Activated CD8-positive, alpha-beta memory T cell treated with anti-CD3 and anti-CD28 coated beads, Interleukin-2, amount 10 ng/mL, durations not matched to agents 7 days and 5 days (primary cell): Measurements from ENCODE around the gene CDC20. TPM values are rescaled to one million over a fixed set of nuclear protein-coding genes. Genes with fewer than 3 reads are reported as not detected.
A peak's percentile ranks its signal among the peaks of the same experiment; 100 is the strongest.

Experiments used
- ATAC-seq: fragments of 150-1000 bp; cut with Tn5 transposase; one replicate; pipeline ENCODE4 v1.10.0; 2021; ENCODE audit warnings: moderate library complexity
- CTCF ChIA-PET: fragments of 350-600 bp; sonication (Branson Sonifier 250); formaldehyde crosslinking; loops from one replicate; lab custom pipeline; 2021; ENCODE audit warnings: antibody characterized with exemption; lab: Charles Lee
- DNase-seq: peaks from one replicate; pipeline ENCODE4 v3.0.0-alpha.2; 2020
- H3K27ac Mint-ChIP-seq: one replicate; pipeline ENCODE4 v1.8.0; 2021; ENCODE audit warnings: mild to moderate bottlenecking, mixed read lengths
- H3K27me3 Mint-ChIP-seq: one replicate; pipeline ENCODE4 v1.8.0; 2021; ENCODE audit warnings: mixed read lengths
- H3K36me3 Mint-ChIP-seq: one replicate; pipeline ENCODE4 v1.8.0; 2021; ENCODE audit warnings: mild to moderate bottlenecking, mixed read lengths
- H3K4me1 Mint-ChIP-seq: one replicate; pipeline ENCODE4 v1.8.0; 2021; ENCODE audit warnings: mixed read lengths
- H3K4me3 Mint-ChIP-seq: one replicate; pipeline ENCODE4 v1.8.0; 2021; ENCODE audit warnings: mild to moderate bottlenecking, moderate library complexity, mixed read lengths
- H3K9me3 Mint-ChIP-seq: one replicate; pipeline ENCODE4 v1.8.0; 2022; ENCODE audit warnings: low read depth, mixed read lengths
- total RNA-seq, 2 experiments: library from RNA; stranded (reverse); gene quantifications; one replicate each; pipeline ENCODE4 v1.2.3, GENCODE V29; 2021

CDC20 gene
- total RNA-seq, 2 experiments from 2014 or later, result 188 to 194 TPM

DNA sequence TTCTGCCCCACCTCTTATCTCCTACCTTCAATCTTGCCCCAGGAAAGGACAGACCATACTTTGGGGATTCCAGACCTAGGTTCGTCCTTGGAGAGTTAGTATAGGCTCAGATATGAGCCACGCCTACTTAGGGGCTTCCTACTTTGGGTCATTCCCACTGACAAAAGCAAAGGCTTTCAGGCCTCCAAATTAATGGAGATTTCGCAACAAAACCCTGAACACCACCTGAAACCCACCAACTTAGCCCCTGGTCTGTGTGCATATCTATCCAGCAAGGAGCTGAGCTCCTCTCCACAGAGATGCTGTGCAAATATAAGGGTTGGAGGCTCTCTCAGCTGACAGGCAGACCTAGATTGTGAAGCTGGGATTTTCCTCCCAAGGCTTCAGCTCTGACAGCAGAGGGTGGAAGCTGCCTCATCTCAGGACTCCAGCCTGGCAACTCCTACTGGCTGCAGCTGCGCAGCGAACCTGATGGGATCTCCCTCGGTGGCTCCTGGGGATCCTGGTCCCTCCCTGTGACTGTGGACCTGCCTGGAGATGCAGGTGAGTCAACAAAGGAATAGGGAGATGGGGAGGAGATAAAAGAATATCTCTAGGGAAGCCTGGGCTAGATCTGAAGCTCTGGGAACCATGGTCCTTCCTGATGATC, 19.1 kb upstream of the CDC20 start:
- H3K9me3 Mint-ChIP-seq, result no peaks in the 10 kb centered on the region
- CTCF ChIA-PET, result interaction anchor here (1.1 to 1.5 kb wide), 2 partner anchors 11 to 113 kb away, joined by 3 to 5 read pairs; no protein-coding TSS in a partner anchor

DNA sequence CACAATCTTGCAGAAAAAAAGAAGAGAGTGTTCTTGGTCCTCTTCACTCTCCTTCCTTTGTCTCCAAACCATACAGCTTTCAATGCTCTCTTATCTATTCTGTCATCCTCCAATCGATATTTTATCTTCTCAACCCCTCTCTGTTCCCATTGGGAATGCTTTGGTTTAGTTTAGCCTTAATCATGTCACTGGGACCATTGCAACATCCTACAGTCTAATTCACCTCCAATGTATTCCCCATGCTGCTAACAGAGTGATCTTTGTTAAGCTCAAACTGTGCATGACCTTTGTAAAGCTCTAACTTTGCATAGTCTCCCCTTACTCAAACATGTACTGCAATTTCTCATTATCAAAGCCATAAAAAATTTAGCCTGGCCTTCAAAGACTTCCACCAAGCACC, 18.2 kb upstream of the CDC20 start:
- no peaks in the 10 kb centered on the region for H3K4me1 Mint-ChIP-seq
- ATAC-seq (no peak), DNase-seq (no peak)
- no peaks in the 10 kb centered on the region for H3K36me3 Mint-ChIP-seq
- no peak overlapping the region for H3K27ac Mint-ChIP-seq
- no peaks in the 10 kb centered on the region for H3K9me3 Mint-ChIP-seq
- no peaks in the 10 kb centered on the region for H3K27me3 Mint-ChIP-seq
- H3K4me3 Mint-ChIP-seq, result no peak overlapping the region
- CTCF ChIA-PET, result interaction anchor here (1.5 kb wide), 1 partner anchor 12 kb away, joined by 5 read pairs; no protein-coding TSS in a partner anchor

More for the DNA sequence above, 19.1 kb upstream of the CDC20 start:
- Mint-ChIP-seq H3K4me1 (no peaks in the 10 kb centered on the region), H3K36me3 (no peaks in the 10 kb centered on the region), H3K27me3 (no peaks in the 10 kb centered on the region), H3K4me3 (no peak overlapping the region), H3K27ac (no peak overlapping the region)
- ATAC-seq (no peak), DNase-seq (no peak)

DNA sequence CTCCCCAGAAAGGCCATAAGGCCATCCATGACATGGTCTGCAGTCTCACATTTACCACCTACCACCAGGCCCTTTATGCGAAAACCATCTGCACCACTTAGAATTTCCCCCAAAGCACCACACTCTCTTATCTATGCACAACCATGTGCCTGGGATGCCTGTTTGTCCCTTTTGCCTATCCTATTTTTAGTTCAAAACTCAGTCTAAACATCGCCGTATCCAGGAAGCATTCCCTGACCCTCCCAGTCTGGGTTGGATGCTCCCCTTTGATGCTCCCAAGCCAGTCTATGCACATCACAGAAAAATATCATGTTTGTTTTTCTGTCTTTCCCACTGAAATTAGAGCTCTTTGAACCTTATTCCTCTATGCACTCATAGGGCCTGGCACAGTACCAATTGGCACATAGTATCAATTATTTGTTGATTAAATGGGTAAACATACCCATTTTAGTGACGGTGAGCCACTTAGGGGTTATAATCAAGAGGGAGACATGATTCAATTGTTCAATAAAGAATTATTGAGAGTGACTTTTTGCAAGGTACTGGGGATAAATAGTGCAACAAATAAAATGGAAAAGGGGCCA, 14.4 kb upstream of the CDC20 start:
- no peak for ATAC-seq
- no peak overlapping the region for H3K27ac Mint-ChIP-seq
- CTCF ChIA-PET, result interaction anchor here (1.9 kb wide), 1 partner anchor 106 kb away, joined by 4 read pairs; no protein-coding TSS in a partner anchor
- H3K36me3 Mint-ChIP-seq, result no peaks in the 10 kb centered on the region
- H3K27me3 Mint-ChIP-seq, result peaks cover 2% of the 10 kb centered on the region
- H3K4me1 Mint-ChIP-seq, result peaks cover 2% of the 10 kb centered on the region
- H3K4me3 Mint-ChIP-seq, result no peak overlapping the region
- no peak for DNase-seq
- H3K9me3 Mint-ChIP-seq, result no peaks in the 10 kb centered on the region

DNA sequence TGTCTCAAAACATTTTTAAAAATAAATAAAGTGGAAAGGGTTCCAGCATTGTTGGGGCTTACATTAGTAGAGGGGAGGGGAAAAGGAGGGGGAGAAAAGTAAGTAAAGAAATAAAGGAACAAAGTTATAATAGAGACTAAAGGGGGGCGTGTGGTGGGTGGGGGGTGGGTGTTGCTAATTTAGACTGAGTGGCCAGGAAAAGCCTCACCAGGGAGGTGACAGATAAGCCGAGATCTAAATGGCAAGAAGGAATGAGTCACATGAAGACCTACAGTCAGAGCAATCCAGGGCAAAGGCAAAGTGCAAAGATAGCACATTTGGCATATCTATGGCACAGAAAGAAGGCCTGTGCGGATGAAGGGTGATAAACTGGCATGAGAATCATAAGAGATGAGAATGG, 13.7 kb upstream of the CDC20 start:
- Mint-ChIP-seq H3K27ac (no peak overlapping the region), H3K4me1 (peaks cover 6% of the 10 kb centered on the region), H3K4me3 (no peak overlapping the region), H3K27me3 (peaks cover 2% of the 10 kb centered on the region), H3K36me3 (no peaks in the 10 kb centered on the region), H3K9me3 (no peaks in the 10 kb centered on the region)
- CTCF ChIA-PET, result interaction anchor here (1.9 kb wide), 1 partner anchor 107 kb away, joined by 4 read pairs; no protein-coding TSS in a partner anchor
- ATAC-seq (no peak), DNase-seq (no peak)

DNA sequence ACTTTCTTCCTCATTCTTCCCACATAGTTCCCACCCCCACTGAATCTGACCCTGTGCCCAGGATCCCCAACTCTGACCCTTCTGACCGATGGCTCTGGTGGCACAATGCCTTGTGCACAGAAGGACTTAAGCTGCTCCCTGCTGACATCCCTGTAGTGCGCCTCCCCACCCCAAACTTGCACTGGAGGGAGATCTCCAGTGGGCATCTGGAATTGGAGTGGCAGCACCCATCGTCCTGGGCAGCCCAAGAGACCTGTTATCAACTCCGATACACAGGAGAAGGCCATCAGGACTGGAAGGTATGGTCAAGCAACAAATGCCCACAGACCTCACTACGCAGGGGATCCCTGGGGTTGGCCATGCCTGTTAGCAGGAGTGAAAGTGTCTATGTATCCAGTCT, 12.1 kb upstream of the CDC20 start:
- Mint-ChIP-seq H3K9me3 (no peaks in the 10 kb centered on the region), H3K4me1 (peaks cover 10% of the 10 kb centered on the region), H3K27ac (no peak overlapping the region), H3K27me3 (peaks cover 2% of the 10 kb centered on the region), H3K36me3 (no peaks in the 10 kb centered on the region), H3K4me3 (no peak overlapping the region)
- no peak for ATAC-seq
- DNase-seq, result no peak
- CTCF ChIA-PET, result interaction anchor here (1.0 kb wide), 1 partner anchor 12 kb away, joined by 3 read pairs; the partner anchor contains the start of gene CDC20

DNA sequence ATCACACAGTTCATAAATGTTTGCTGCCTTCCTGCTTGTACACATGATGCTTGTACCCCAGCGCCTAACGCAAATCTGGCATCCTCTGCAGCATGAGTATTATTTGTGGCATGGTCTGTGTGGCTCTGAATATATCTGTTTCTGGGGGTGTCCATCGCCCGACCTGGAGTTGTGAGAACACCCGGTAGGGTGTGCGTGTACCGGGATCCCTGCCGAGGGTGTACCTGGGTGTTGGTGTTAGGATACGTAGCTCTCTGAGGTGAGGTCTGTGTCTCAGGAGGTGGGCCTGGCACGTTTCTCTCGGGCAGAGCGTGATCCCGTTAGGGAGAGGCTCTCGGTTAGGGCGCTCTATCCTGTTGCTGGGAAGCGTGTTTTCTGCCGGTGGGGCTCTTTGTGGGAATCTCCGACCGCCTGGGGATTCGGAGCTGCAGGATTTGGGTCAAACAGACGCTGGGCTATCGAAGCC, 10.4 kb upstream of the CDC20 start:
- no peaks in the 10 kb centered on the region for H3K36me3 Mint-ChIP-seq
- H3K27me3 Mint-ChIP-seq, result peaks cover 2% of the 10 kb centered on the region
- ATAC-seq (no peak), DNase-seq (no peak)
- no peaks in the 10 kb centered on the region for H3K9me3 Mint-ChIP-seq
- H3K4me1 Mint-ChIP-seq, result peaks cover 10% of the 10 kb centered on the region
- no peak overlapping the region for H3K27ac Mint-ChIP-seq
- H3K4me3 Mint-ChIP-seq, result no peak overlapping the region
- CTCF ChIA-PET, result interaction anchor here (0.8 kb wide), 1 partner anchor 52 kb away, joined by 3 read pairs; no protein-coding TSS in a partner anchor

DNA sequence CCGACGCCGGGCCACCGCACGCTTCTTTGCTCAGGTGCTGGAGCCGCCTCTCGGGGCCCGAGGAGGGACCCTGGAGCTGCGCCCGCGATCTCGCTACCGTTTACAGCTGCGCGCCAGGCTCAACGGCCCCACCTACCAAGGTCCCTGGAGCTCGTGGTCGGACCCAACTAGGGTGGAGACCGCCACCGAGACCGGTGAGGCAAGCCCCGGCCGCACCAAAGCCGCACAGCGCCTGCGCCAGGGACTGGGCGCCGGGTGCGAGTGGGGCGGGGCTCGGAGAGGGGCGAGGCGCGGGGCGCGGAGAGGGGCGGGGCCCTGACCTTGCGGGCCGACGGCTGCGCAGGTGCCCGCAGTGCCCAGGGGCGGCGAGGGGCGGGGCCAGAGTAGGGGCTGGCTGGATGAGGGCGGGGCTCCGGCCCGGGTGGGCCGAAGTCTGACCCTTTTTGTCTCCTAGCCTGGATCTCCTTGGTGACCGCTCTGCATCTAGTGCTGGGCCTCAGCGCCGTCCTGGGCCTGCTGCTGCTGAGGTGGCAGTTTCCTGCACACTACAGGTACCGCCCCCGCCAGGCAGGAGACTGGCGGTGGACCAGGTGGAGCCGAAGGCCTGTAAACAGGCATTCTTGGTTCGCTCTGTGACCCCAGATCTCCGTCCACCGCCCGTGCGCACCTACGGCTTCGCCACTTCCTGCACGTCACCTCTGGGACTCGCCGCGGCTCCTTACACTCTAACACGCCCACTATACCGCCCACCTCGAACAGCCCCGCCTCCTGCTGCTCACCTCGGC, 9.8 kb upstream of the CDC20 start:
- ATAC-seq, result peak; percentile 88
- Mint-ChIP-seq H3K27me3 (peaks cover 2% of the 10 kb centered on the region), H3K36me3 (no peaks in the 10 kb centered on the region), H3K27ac (peak overlapping the region; percentile 80), H3K4me1 (peaks cover 10% of the 10 kb centered on the region), H3K4me3 (peak overlapping the region; percentile 74), H3K9me3 (no peaks in the 10 kb centered on the region)
- peak; percentile 83 for DNase-seq
- CTCF ChIA-PET, result interaction anchor here (0.8 kb wide), 1 partner anchor 51 kb away, joined by 3 read pairs; no protein-coding TSS in a partner anchor

DNA sequence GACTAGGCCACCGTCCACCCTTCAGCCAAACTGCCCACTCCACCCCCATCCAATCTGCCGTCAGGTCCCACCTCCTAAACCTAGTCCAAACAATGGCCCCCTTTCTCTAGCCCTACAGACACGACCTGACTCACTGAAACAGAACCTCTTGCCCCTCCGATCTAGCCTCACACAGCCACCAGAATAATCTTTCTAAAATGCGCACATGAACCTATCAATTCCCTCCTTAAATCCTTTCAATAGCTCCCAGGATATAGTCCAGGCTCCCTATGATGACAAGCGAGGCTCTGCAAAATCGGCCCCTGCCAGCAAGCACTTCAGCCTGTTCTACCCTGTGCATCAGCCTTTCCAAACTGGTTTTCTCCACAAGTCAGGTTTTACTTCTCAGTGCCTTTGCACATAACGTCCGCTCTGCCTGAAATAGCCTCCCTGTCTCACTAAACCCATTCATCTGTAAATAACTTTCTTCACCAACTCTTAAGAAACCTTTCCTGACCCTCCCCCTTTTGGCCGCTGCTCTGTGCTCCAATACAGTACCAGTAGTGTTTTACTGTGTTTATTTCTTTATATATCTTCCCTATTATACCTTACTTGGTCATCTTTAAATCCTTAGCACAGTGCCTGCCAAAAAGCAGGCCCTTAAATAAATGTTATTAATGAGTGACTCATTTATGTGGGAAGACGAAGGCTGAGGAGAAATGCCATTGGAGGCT, 9.0 kb upstream of the CDC20 start:
- peak overlapping the region; percentile 74 for H3K4me3 Mint-ChIP-seq

DNA sequence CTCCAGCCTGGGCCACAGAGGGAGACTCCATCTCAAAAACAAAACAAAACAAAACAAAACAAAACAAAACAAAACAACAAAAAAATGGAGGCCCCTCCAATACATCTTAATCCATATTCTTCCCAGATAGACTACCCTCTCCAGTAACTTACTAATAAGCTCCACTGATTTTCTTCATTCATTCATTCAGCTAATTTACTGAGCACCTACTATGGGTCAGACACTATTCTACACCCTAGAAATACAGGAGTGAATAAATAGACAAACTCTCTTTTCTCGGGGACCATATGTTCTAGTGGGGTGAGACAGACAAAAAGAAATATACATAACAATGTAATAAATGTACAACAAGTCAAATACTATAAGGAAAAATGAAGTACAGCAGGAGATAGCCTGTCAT, 7.8 kb upstream of the CDC20 start:
- CTCF ChIA-PET, result no interaction called here
- Mint-ChIP-seq H3K27me3 (peaks cover 2% of the 10 kb centered on the region), H3K4me3 (no peak overlapping the region), H3K36me3 (peaks cover 2% of the 10 kb centered on the region), H3K9me3 (no peaks in the 10 kb centered on the region), H3K27ac (no peak overlapping the region), H3K4me1 (peaks cover 10% of the 10 kb centered on the region)
- DNase-seq (no peak), ATAC-seq (no peak)

More for the DNA sequence above, 9.0 kb upstream of the CDC20 start:
- CTCF ChIA-PET, result no interaction called here
- no peak for ATAC-seq
- Mint-ChIP-seq H3K9me3 (no peaks in the 10 kb centered on the region), H3K4me1 (peaks cover 10% of the 10 kb centered on the region), H3K36me3 (no peaks in the 10 kb centered on the region), H3K27me3 (peaks cover 2% of the 10 kb centered on the region), H3K27ac (peak overlapping the region; percentile 80)
- no peak for DNase-seq

DNA sequence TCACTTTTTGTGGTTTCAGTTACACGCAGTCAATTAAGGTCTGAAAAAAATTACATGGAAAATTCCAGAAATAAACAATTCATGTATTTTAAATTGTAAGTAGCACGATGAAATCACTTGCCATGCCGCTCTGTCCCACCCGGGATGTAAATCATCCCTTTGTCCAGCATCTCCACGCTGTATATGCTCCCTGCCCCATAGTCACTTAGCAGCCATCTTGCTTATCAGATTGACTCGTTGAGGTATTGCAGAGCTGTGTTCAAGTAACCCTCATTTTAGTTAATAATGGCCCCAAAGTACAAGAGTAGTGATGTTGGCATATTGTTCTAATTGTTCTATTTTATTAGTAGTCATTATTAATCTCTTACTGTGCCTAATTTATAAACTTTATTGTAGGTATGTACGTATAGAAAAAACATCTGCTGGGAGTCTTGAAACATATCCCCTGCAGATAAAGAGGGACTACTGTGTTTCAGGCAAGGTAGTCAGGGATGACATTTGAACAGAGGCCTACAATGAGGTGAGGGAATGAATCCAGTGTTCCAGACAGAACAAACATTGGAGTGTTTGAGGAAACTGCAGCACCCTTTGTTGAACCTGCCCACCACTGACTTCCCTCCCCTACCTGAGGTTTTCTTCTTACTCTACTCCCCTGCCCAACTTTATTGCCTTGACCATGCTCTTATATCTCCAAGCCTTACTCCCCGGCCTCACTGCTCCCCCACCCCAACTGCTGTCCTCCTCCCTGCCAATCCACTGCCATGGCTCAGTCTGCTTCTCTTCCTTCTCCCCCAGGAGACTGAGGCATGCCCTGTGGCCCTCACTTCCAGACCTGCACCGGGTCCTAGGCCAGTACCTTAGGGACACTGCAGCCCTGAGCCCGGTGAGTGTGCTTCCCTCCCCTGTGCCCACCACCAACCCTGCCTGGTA, 7.1 kb upstream of the CDC20 start:
- Mint-ChIP-seq H3K4me1 (peaks cover 13% of the 10 kb centered on the region), H3K27me3 (peaks cover 2% of the 10 kb centered on the region), H3K9me3 (no peaks in the 10 kb centered on the region), H3K36me3 (peaks cover 7% of the 10 kb centered on the region), H3K27ac (no peak overlapping the region), H3K4me3 (no peak overlapping the region)
- DNase-seq (no peak), ATAC-seq (no peak)
- CTCF ChIA-PET, result no interaction called here

DNA sequence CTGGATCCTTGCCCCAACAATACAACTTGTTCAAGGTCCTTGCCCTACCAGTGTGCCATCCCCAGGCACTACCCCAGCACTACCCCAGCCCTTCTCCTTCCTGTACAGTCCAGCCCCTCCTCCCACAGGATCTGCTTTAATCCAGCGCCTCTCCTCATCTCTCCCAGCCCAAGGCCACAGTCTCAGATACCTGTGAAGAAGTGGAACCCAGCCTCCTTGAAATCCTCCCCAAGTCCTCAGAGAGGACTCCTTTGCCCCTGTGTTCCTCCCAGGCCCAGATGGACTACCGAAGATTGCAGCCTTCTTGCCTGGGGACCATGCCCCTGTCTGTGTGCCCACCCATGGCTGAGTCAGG, 6.5 kb upstream of the CDC20 start:
- peaks cover 9% of the 10 kb centered on the region for H3K36me3 Mint-ChIP-seq
- no peaks in the 10 kb centered on the region for H3K9me3 Mint-ChIP-seq
- H3K4me3 Mint-ChIP-seq, result no peak overlapping the region
- H3K27ac Mint-ChIP-seq, result no peak overlapping the region
- no peak for ATAC-seq
- no peak for DNase-seq
- CTCF ChIA-PET, result interaction anchor here (1.0 kb wide), 1 partner anchor 62 kb away, joined by 4 read pairs; no protein-coding TSS in a partner anchor
- no peaks in the 10 kb centered on the region for H3K27me3 Mint-ChIP-seq
- H3K4me1 Mint-ChIP-seq, result peaks cover 15% of the 10 kb centered on the region

DNA sequence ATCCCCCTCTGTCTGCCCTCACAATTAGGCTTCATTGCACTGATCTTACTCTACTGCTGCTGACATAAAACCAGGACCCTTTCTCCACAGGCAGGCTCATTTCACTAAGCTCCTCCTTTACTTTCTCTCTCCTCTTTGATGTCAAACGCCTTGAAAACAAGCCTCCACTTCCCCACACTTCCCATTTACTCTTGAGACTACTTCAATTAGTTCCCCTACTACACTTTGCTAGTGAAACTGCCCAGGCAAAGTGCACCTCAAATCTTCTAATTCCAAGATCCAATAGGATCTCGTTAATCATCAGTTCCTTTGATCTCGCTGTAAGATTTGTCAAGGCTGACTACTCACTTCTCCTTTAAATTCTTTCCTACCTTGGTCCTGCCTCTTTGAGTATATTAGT, 5.9 kb upstream of the CDC20 start:
- H3K27ac Mint-ChIP-seq, result peak overlapping the region; percentile 2
- H3K4me3 Mint-ChIP-seq, result no peak overlapping the region
- CTCF ChIA-PET, result interaction anchor here (1.0 kb wide), 1 partner anchor 62 kb away, joined by 4 read pairs; no protein-coding TSS in a partner anchor
- H3K4me1 Mint-ChIP-seq, result peaks cover 17% of the 10 kb centered on the region
- ATAC-seq (no peak), DNase-seq (no peak)
- no peaks in the 10 kb centered on the region for H3K27me3 Mint-ChIP-seq
- H3K9me3 Mint-ChIP-seq, result no peaks in the 10 kb centered on the region
- peaks cover 9% of the 10 kb centered on the region for H3K36me3 Mint-ChIP-seq
